Panc1 (cell line): ENCODE data around the gene CEP170. TPM values are rescaled to one million over a fixed set of nuclear protein-coding genes. Genes with fewer than 3 reads are reported as not detected.

Experiments used
- ATAC-seq: fragments of 200-7000 bp; cut with Tn5 transposase; 2 replicates; pipeline ENCODE4 v1.9.1; 2020; ENCODE audit warnings: mild to moderate bottlenecking, moderate library complexity
- BruUV-seq: library from RNA; stranded (reverse); fragments of 400-500 nt; replicated peaks from 2 replicates; lab custom pipeline; 2021; lab: Mats Ljungman, UMichigan
- CTCF ChIA-PET: fragments of 300-600 bp; sonication (Branson Sonifier 250); formaldehyde crosslinking; loops from one replicate; lab custom pipeline; 2022; ENCODE audit warnings: antibody characterized with exemption; lab: Charles Lee
- POLR2A ChIA-PET: fragments of 300-600 bp; sonication (Branson Sonifier 250); formaldehyde crosslinking; loops from one replicate; lab custom pipeline; 2022; ENCODE audit warnings: antibody characterized with exemption; lab: Charles Lee
- DNase-seq: peaks from one replicate; pipeline ENCODE4 v3.0.0-alpha.2; 2010; ENCODE audit warnings: low read depth, low spot score
- H3K27ac ChIP-seq: 2 replicates; pipeline ENCODE4 v1.5.1; 2011; ENCODE audit warnings: mild to moderate bottlenecking, low read length, inconsistent platforms
- H3K27me3 ChIP-seq: fragments of 200-500 bp; sonication (Bioruptor generic); 2 replicates; pipeline ENCODE4 v1.6.0; 2014; ENCODE audit warnings: low read length, inconsistent platforms; ENCODE audit not compliant: control insufficient read depth, insufficient read depth
- H3K36me3 ChIP-seq: fragments of 200-500 bp; sonication (Bioruptor generic); 2 replicates; pipeline ENCODE4 v1.5.1; 2014; ENCODE audit warnings: inconsistent platforms, mild to moderate bottlenecking, low read length, moderate library complexity; ENCODE audit not compliant: control insufficient read depth, insufficient read depth
- H3K4me1 ChIP-seq: 2 replicates; pipeline ENCODE4 v1.5.1; 2011; ENCODE audit warnings: inconsistent platforms, mild to moderate bottlenecking, low read length, moderate library complexity; ENCODE audit not compliant: control insufficient read depth, insufficient read depth
- H3K4me3 ChIP-seq, 2 experiments: 2 replicates each; pipeline ENCODE4 v1.5.1; 2011 to 2012; ENCODE audit warnings: low read depth in 2 of 2, low read length in 2 of 2, mild to moderate bottlenecking in 2 of 2, inconsistent platforms in 1 of 2, moderate library complexity in 1 of 2
- H3K9me3 ChIP-seq: fragments of 200-500 bp; sonication (Bioruptor generic); 2 replicates; pipeline ENCODE4 v1.5.1; 2014; ENCODE audit warnings: low read depth, mild to moderate bottlenecking, inconsistent platforms, low read length, moderate library complexity; ENCODE audit not compliant: control insufficient read depth, insufficient read depth
- POLR2AphosphoS5 ChIP-seq: IDR thresholded peaks from 2 replicates; pipeline ENCODE4 v1.6.1; 2012; ENCODE audit warnings: mild to moderate bottlenecking, low read depth, low read length, moderate library complexity
- SIN3A ChIP-seq: IDR thresholded peaks from 2 replicates; pipeline ENCODE4 v1.6.1; 2012; ENCODE audit warnings: low read depth, mild to moderate bottlenecking, low read length, moderate library complexity, borderline replicate concordance; ENCODE audit not compliant: insufficient read depth
- TCF7L2 ChIP-seq: IDR thresholded peaks from 2 replicates; pipeline ENCODE4 v1.6.1; 2011; ENCODE audit warnings: mild to moderate bottlenecking, low read depth, low read length, inconsistent platforms
- in situ Hi-C: cut with HindIII; loops from 2 replicates; pipeline ENCODE4 v1.10.0; 2016; ENCODE audit warnings: low sequenced_read_pairs, low pct_unique_long_range_greater_than_20kb
- intact Hi-C: fragments of 100-400 bp; cut with micrococcal nuclease; formaldehyde crosslinking; loops from one replicate; pipeline ENCODE4 v1.10.0; 2022; ENCODE audit not compliant: unreplicated experiment
- total RNA-seq: library from RNA; stranded (reverse); gene quantifications from one replicate; pipeline ENCODE4 v1.2.1, GENCODE V29; 2021; ENCODE audit not compliant: unreplicated experiment
- TF ChIP-seq, protein P1 (sequence below): fragments of 450-650 bp; IDR thresholded peaks from 2 replicates; pipeline ENCODE4 v1.5.1; 2017; ENCODE audit warnings: mild to moderate bottlenecking
- TF ChIP-seq, protein P2 (sequence below), 2 experiments: IDR thresholded peaks; 2 replicates each; pipeline ENCODE4 v1.6.1; 2011 to 2012; ENCODE audit warnings: low read depth in 2 of 2, control low read depth in 1 of 2, low read length in 1 of 2, mild to moderate bottlenecking in 1 of 2, moderate library complexity in 1 of 2; ENCODE audit not compliant: insufficient read depth in 1 of 2

CEP170 gene
- total RNA-seq, 1 experiment from 2014 or later: 89.3 TPM

DNA sequence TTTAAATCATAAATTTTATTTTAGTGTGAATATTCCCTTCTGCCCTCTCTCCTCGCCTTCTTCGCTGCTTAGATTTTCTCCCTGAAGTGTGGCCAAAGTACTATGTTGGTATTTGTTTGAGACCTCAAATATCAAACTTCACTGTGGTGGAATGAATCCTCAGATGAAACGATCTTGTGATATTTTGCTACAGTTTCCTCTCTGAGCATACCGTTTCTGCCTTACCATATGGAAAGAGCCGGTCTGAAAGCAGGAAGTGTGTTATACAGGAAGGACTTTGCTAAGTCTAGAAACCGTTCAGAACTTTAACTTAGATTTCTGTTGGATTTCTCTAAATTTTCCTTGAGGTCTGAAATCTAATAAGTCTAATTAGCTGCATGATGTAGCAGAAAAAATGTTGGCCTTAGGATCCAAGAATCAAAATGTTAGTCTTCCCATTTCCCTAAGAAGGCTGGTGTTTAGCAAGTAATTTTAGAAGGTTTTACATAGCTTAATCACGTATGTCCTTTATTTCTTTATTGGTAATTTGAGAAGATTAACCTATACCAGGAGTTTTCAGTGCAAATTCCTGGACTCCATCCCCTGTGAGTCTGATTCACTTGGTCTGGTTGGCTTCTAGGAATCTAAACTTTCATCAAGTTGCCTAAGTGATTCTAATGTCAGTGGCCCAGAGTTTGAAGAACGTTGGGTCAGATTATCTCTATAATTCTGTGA is 31.5 kb upstream of the CEP170 start:
- Histone ChIP-seq H3K4me3 (no peak overlapping the region), H3K27me3 (no peaks in the 10 kb centered on the region), H3K27ac (no peak overlapping the region), H3K9me3 (no peaks in the 10 kb centered on the region), H3K36me3 (no peaks in the 10 kb centered on the region), H3K4me1 (no peaks in the 10 kb centered on the region)
- BruUV-seq: no TSS peak
- intact Hi-C loops: no loop called here
- ATAC-seq: no peak
- TF ChIP-seq SIN3A (no peak), TCF7L2 (no peak), POLR2AphosphoS5 (no peak)
- TF ChIP-seq, protein P1, sequence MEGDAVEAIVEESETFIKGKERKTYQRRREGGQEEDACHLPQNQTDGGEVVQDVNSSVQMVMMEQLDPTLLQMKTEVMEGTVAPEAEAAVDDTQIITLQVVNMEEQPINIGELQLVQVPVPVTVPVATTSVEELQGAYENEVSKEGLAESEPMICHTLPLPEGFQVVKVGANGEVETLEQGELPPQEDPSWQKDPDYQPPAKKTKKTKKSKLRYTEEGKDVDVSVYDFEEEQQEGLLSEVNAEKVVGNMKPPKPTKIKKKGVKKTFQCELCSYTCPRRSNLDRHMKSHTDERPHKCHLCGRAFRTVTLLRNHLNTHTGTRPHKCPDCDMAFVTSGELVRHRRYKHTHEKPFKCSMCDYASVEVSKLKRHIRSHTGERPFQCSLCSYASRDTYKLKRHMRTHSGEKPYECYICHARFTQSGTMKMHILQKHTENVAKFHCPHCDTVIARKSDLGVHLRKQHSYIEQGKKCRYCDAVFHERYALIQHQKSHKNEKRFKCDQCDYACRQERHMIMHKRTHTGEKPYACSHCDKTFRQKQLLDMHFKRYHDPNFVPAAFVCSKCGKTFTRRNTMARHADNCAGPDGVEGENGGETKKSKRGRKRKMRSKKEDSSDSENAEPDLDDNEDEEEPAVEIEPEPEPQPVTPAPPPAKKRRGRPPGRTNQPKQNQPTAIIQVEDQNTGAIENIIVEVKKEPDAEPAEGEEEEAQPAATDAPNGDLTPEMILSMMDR: no peak
- TF ChIP-seq, protein P2, sequence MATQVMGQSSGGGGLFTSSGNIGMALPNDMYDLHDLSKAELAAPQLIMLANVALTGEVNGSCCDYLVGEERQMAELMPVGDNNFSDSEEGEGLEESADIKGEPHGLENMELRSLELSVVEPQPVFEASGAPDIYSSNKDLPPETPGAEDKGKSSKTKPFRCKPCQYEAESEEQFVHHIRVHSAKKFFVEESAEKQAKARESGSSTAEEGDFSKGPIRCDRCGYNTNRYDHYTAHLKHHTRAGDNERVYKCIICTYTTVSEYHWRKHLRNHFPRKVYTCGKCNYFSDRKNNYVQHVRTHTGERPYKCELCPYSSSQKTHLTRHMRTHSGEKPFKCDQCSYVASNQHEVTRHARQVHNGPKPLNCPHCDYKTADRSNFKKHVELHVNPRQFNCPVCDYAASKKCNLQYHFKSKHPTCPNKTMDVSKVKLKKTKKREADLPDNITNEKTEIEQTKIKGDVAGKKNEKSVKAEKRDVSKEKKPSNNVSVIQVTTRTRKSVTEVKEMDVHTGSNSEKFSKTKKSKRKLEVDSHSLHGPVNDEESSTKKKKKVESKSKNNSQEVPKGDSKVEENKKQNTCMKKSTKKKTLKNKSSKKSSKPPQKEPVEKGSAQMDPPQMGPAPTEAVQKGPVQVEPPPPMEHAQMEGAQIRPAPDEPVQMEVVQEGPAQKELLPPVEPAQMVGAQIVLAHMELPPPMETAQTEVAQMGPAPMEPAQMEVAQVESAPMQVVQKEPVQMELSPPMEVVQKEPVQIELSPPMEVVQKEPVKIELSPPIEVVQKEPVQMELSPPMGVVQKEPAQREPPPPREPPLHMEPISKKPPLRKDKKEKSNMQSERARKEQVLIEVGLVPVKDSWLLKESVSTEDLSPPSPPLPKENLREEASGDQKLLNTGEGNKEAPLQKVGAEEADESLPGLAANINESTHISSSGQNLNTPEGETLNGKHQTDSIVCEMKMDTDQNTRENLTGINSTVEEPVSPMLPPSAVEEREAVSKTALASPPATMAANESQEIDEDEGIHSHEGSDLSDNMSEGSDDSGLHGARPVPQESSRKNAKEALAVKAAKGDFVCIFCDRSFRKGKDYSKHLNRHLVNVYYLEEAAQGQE (IDR thresholded peaks at IDR 0.05; ENCODE audit: insufficient read depth in 1 of 2, low read depth in 2 of 2, low read length in 1 of 2): no peak
- ChIA-PET POLR2A (interaction anchor here (0.6 kb wide), 2 partner anchors 50 to 272 kb away, joined by 3 to 4 read pairs; no protein-coding TSS in a partner anchor), CTCF (no interaction called here)
- in situ Hi-C loops: no loop called here
- no peak for DNase-seq

DNA sequence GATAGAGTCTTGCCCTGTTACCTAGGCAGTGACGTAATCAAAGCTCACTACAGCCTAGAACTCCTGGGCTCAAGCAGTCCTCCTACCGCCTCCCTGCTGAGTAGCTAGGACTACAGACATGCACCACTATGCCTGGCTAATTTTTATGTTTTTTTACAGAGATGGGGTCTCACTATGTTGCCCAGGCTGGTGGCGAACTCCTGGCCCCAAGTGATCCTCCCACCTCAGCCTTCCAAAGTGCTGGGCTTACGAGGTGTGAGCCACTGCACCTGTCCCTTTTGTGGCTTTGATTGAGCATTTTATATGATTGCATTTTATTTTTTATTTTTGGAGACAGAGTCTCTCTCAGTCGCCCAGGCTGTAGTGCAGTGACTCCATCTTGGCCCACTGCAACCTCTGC is 26.6 kb upstream of the CEP170 start:
- no TSS peak for BruUV-seq
- no peaks in the 10 kb centered on the region for H3K36me3 ChIP-seq
- POLR2A ChIA-PET: no interaction called here
- CTCF ChIA-PET: no interaction called here
- H3K4me3 ChIP-seq: no peak overlapping the region
- intact Hi-C loops: no loop called here
- no peak for ATAC-seq
- no peaks in the 10 kb centered on the region for H3K4me1 ChIP-seq
- H3K9me3 ChIP-seq: no peaks in the 10 kb centered on the region
- DNase-seq: no peak
- H3K27ac ChIP-seq: no peak overlapping the region
- in situ Hi-C loops: no loop called here
- TF ChIP-seq POLR2AphosphoS5 (no peak), TCF7L2 (no peak), SIN3A (no peak)
- TF ChIP-seq, protein P2 (IDR thresholded peaks at IDR 0.05; ENCODE audit: insufficient read depth in 1 of 2, low read depth in 2 of 2, low read length in 1 of 2): no peak
- TF ChIP-seq, protein P1: no peak
- no peaks in the 10 kb centered on the region for H3K27me3 ChIP-seq
